Keratinocyte (primary cell): ENCODE results near the gene TSPAN17. TPM values are rescaled to one million over a fixed set of nuclear protein-coding genes. Genes with fewer than 3 reads are reported as not detected.

Source experiments
- DNase-seq: peaks from one replicate; pipeline ENCODE4 v3.0.0-alpha.2; 2011; ENCODE audit warnings: low read depth, missing footprints, low spot score
- FAIRE-seq: peaks from 2 replicates; lab custom pipeline; 2011; peaks lifted over from hg19 to GRCh38; lab: Jason Lieb, UNC
- H2AFZ ChIP-seq: 2 replicates; pipeline ENCODE4 v1.6.0; 2012; ENCODE audit warnings: low read length, control low read depth, inconsistent platforms; ENCODE audit not compliant: control insufficient read depth
- H3K27ac ChIP-seq: 2 replicates; pipeline ENCODE4 v1.5.1; 2011; ENCODE audit warnings: low read length; ENCODE audit not compliant: control insufficient read depth, insufficient read depth
- H3K27me3 ChIP-seq: 3 replicates; pipeline ENCODE4 v1.6.0; 2011; ENCODE audit warnings: low read length; ENCODE audit not compliant: control insufficient read depth, insufficient read depth; ENCODE audit errors: extremely low read depth
- H3K36me3 ChIP-seq, 2 experiments: 2 replicates in 1 of 2; 3 replicates in 1 of 2; pipeline ENCODE4 v1.5.1; 2011; ENCODE audit warnings: low read length in 2 of 2, mild to moderate bottlenecking in 1 of 2; ENCODE audit not compliant: control insufficient read depth in 2 of 2, insufficient read depth in 2 of 2; ENCODE audit errors: extremely low read depth in 1 of 2
- H3K4me1 ChIP-seq: 3 replicates; pipeline ENCODE4 v1.5.1; 2011; ENCODE audit warnings: low read length; ENCODE audit not compliant: control insufficient read depth, insufficient read depth; ENCODE audit errors: extremely low read depth
- H3K4me2 ChIP-seq: 3 replicates; pipeline ENCODE4 v1.6.0; 2011; ENCODE audit warnings: low read depth, low read length; ENCODE audit not compliant: control insufficient read depth, insufficient read depth; ENCODE audit errors: extremely low read depth
- H3K4me3 ChIP-seq, 3 experiments: fragments of 200-600 bp in 1 of 3; sonication (generic) in 1 of 3; 2 replicates in 2 of 3; 3 replicates in 1 of 3; pipeline ENCODE4 v1.5.1; 2011 to 2016; ENCODE audit warnings: low read length in 3 of 3, mild to moderate bottlenecking in 3 of 3, control low read depth in 2 of 3, inconsistent platforms in 1 of 3, low read depth in 1 of 3, mixed read lengths in 1 of 3, mixed run types in 1 of 3, moderate library complexity in 1 of 3; ENCODE audit not compliant: control insufficient read depth in 2 of 3, insufficient read depth in 2 of 3; ENCODE audit errors: extremely low read depth in 1 of 3
- H3K79me2 ChIP-seq: 2 replicates; pipeline ENCODE4 v1.6.0; 2012; ENCODE audit warnings: low read length; ENCODE audit not compliant: control insufficient read depth, insufficient read depth
- H3K9ac ChIP-seq: 3 replicates; pipeline ENCODE4 v1.6.0; 2011; ENCODE audit warnings: low read length; ENCODE audit not compliant: control insufficient read depth, insufficient read depth; ENCODE audit errors: extremely low read depth
- H3K9me1 ChIP-seq: 3 replicates; pipeline ENCODE4 v1.6.0; 2011; ENCODE audit warnings: low read length; ENCODE audit not compliant: control insufficient read depth, insufficient read depth; ENCODE audit errors: extremely low read depth
- H3K9me3 ChIP-seq: 2 replicates; pipeline ENCODE4 v1.5.1; 2012; ENCODE audit warnings: low read depth, low read length; ENCODE audit not compliant: control insufficient read depth
- H4K20me1 ChIP-seq: 3 replicates; pipeline ENCODE4 v1.6.0; 2011; ENCODE audit warnings: low read length; ENCODE audit not compliant: control insufficient read depth, insufficient read depth; ENCODE audit errors: extremely low read depth
- EZH2 ChIP-seq: IDR thresholded peaks from one replicate; pipeline ENCODE4 v1.6.1; 2012; ENCODE audit warnings: inconsistent platforms, mild to moderate bottlenecking, low read length, moderate library complexity
- dilution Hi-C: fragments of 300-500 bp; cut with MboI; formaldehyde crosslinking; loops from one replicate; pipeline ENCODE4 v1.7.0; 2020; ENCODE audit warnings: low sequenced_read_pairs; ENCODE audit not compliant: extremely low pct_ligation_motif_present
- polyA plus RNA-seq, 5 experiments: library from polyadenylated mRNA; depleted of rRNA in 3 of 5; stranded (reverse) in 3 of 5; stranded (forward) in 1 of 5; unstranded in 1 of 5; fragments of >200 nt; gene quantifications; 1 replicate in 1 of 5; 2 replicates in 3 of 5; 3 replicates in 1 of 5; pipeline versions ENCODE4 v1.2.1 to v1.2.3, GENCODE V29; 2011 to 2012; ENCODE audit warnings: missing spikeins in 2 of 5, low read depth in 1 of 5, low replicate concordance in 1 of 5
- TF ChIP-seq, protein P1 (sequence below), 3 experiments: IDR thresholded peaks in 1 of 3; conservative IDR thresholded peaks in 1 of 3; optimal IDR thresholded peaks in 1 of 3; 2 replicates in 2 of 3; 3 replicates in 1 of 3; pipeline versions ENCODE3 to v1.5.1; 2011; ENCODE audit warnings: low read length in 3 of 3, mild to moderate bottlenecking in 3 of 3, moderate library complexity in 2 of 3, control low read depth in 1 of 3, inconsistent platforms in 1 of 3; ENCODE audit not compliant: insufficient read depth in 2 of 3; ENCODE audit errors: extremely low read depth in 1 of 3

Gene TSPAN17
- polyA plus RNA-seq, 1 donor (not counting 4 experiments of a cell fraction or from before 2014, with no cell fraction given), result 53.1 TPM

DNA sequence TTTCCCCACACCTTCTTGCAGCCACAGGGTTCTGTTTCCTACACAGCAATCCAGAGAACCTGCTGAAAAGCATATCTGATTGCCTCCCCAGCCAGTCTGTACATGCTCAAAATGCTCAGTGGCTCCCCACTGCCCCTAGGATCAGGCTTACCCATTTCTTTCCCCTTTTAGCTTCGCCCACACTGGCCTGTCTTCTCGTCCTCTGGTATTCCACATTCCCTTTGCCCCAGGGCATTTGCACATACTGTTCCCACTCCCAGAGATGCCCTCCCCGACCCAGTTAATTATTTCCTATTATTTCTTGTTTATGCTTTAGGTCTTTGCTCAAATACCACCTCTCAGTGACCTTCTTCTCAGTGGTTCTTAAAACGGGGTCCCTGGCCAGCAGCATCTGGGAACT, 6.7 kb upstream of the TSPAN17 start:
- H3K9ac ChIP-seq, result no peak overlapping the region
- no peaks in the 10 kb centered on the region for H3K36me3 ChIP-seq
- no peaks in the 10 kb centered on the region for H4K20me1 ChIP-seq
- no peaks in the 10 kb centered on the region for H3K9me1 ChIP-seq
- no peak overlapping the region for H3K4me3 ChIP-seq
- no peak overlapping the region for H3K27ac ChIP-seq
- TF ChIP-seq, protein P1, sequence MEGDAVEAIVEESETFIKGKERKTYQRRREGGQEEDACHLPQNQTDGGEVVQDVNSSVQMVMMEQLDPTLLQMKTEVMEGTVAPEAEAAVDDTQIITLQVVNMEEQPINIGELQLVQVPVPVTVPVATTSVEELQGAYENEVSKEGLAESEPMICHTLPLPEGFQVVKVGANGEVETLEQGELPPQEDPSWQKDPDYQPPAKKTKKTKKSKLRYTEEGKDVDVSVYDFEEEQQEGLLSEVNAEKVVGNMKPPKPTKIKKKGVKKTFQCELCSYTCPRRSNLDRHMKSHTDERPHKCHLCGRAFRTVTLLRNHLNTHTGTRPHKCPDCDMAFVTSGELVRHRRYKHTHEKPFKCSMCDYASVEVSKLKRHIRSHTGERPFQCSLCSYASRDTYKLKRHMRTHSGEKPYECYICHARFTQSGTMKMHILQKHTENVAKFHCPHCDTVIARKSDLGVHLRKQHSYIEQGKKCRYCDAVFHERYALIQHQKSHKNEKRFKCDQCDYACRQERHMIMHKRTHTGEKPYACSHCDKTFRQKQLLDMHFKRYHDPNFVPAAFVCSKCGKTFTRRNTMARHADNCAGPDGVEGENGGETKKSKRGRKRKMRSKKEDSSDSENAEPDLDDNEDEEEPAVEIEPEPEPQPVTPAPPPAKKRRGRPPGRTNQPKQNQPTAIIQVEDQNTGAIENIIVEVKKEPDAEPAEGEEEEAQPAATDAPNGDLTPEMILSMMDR (optimal IDR thresholded peaks at IDR 0.05 in 1 of 3, IDR thresholded peaks at IDR 0.05 in 1 of 3, conservative IDR thresholded peaks at IDR 0.05 in 1 of 3; ENCODE audit: extremely low read depth in 1 of 3, insufficient read depth in 2 of 3, low read length in 3 of 3), result no peak
- TF ChIP-seq EZH2, result no peak
- FAIRE-seq (no peak), DNase-seq (no peak)
- no peaks in the 10 kb centered on the region for H3K4me1 ChIP-seq
- H3K79me2 ChIP-seq, result no peaks in the 10 kb centered on the region
- no peaks in the 10 kb centered on the region for H3K27me3 ChIP-seq
- no peak overlapping the region for H3K4me2 ChIP-seq
- no peaks in the 10 kb centered on the region for H3K9me3 ChIP-seq
- dilution Hi-C loops, result no loop called here
- H2AFZ ChIP-seq, result no peak overlapping the region

DNA sequence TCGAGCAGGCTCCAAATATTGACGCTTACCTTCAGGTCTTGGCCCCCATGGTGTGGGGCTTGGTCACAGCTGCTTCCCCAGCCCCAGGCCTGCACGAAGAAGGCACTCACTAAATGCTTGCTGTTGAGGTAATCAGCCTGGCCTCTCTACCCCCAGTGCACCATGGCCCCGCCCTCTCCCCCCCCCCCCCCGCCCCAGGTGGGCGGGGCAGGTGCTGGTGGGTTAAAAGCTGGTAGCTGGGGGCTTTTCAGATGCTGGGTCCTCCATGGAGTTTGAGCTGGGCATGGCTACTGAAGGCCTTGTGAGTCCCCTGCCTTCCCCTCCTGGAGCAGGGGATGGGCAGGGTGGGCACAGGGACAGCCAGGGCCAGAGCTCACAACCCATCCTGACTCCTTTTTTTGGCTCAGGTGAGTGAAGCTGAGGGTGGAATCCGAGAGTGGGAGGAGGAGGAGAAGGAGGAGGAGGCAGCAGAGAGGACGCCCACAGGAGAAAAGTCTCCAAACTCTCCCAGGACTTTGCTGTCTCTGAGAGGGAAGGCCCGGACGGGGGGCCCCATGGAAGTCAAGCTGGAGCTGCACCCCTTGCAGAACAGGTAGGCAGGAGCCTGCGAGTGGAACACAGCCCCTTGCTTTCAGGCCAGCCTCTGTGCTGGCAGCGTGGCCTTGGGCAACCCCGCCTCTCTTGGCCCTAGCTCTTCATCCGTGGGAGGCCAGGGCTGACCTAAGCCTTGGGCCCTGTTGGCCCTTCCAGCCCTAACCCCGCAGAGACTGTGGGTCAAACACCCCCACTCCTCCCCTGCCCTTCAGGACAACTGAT, 4.4 kb upstream of the TSPAN17 start:
- Histone ChIP-seq H3K9me1 (no peaks in the 10 kb centered on the region), H2AFZ (no peak overlapping the region), H3K79me2 (peaks cover 1% of the 10 kb centered on the region), H3K4me2 (no peak overlapping the region), H3K4me3 (no peak overlapping the region), H3K27me3 (no peaks in the 10 kb centered on the region), H3K27ac (no peak overlapping the region), H3K4me1 (peaks cover 5% of the 10 kb centered on the region), H4K20me1 (no peaks in the 10 kb centered on the region), H3K9ac (no peak overlapping the region), H3K9me3 (no peaks in the 10 kb centered on the region), H3K36me3 (no peaks in the 10 kb centered on the region)
- FAIRE-seq (no peak), DNase-seq (no peak)
- dilution Hi-C loops, result no loop called here
- no peak for TF ChIP-seq EZH2
- TF ChIP-seq, protein P1 (optimal IDR thresholded peaks at IDR 0.05 in 1 of 3, IDR thresholded peaks at IDR 0.05 in 1 of 3, conservative IDR thresholded peaks at IDR 0.05 in 1 of 3; ENCODE audit: extremely low read depth in 1 of 3, insufficient read depth in 2 of 3, low read length in 3 of 3), result no peak
